Stomach (tissue), 9 donors: Measurements from ENCODE around the gene CHRNA1. TPM values are rescaled to one million over a fixed set of nuclear protein-coding genes. Genes with fewer than 3 reads are reported as not detected.
A peak's percentile ranks its signal among the peaks of the same experiment; 100 is the strongest.

Experiments used
- DNase-seq, 2 donors: peaks; one replicate each; pipeline versions ENCODE4 v3.0.0 to v3.0.0-alpha.2; 2013 to 2019
- H3K27ac ChIP-seq, 5 donors: fragments of 200-600 bp in 4 of 5; sonication (generic) in 4 of 5; one replicate each; pipeline ENCODE4 v1.5.1; 2013 to 2019; ENCODE audit warnings: mild to moderate bottlenecking in 1 of 5, moderate library complexity in 1 of 5
- H3K27me3 ChIP-seq, 3 donors: fragments of 200-600 bp; sonication (generic); one replicate each; pipeline ENCODE4 v1.5.1; 2017 to 2019; ENCODE audit warnings: mixed run types in 1 of 3
- H3K36me3 ChIP-seq, 4 donors: fragments of 200-600 bp; sonication (generic); 1 replicate in 3 of 4; 2 replicates in 1 of 4; pipeline ENCODE4 v1.5.1; 2016 to 2019
- H3K4me1 ChIP-seq, 4 donors: fragments of 200-600 bp; sonication (generic); one replicate each; pipeline ENCODE4 v1.5.1; 2016 to 2019
- H3K4me3 ChIP-seq, 4 donors: fragments of 200-600 bp; sonication (generic) in 3 of 4; one replicate each; pipeline ENCODE4 v1.5.1; 2016 to 2019; ENCODE audit warnings: mild to moderate bottlenecking in 1 of 4
- H3K9me3 ChIP-seq, 4 donors: fragments of 200-600 bp; sonication (generic); one replicate each; pipeline ENCODE4 v1.5.1; 2016 to 2019
- EP300 ChIP-seq: sonication (generic); formaldehyde crosslinking; IDR thresholded peaks from one replicate; pipeline ENCODE4 v1.6.1; 2017; ENCODE audit warnings: antibody characterized with exemption
- POLR2A ChIP-seq, 4 donors: fragments of 450-650 bp; IDR thresholded peaks; one replicate each; pipeline ENCODE4 v1.6.1; 2016; ENCODE audit warnings: antibody characterized with exemption in 4 of 4, control low read depth in 2 of 4, mild to moderate bottlenecking in 1 of 4, moderate library complexity in 1 of 4
- POLR2AphosphoS5 ChIP-seq, 3 donors: sonication (generic); formaldehyde crosslinking; IDR thresholded peaks; one replicate each; pipeline ENCODE4 v1.6.1; 2016; ENCODE audit warnings: antibody characterized with exemption in 3 of 3
- WGBS, 5 donors: extraction: QIAGEN DNeasy Blood & Tissue Kit in 3 of 5; methylation state at CpG; one replicate each; pipeline versions ENCODE4 v1.1.5 to v1.1.7; 2013 to 2018; 5-methylcytosine and 5-hydroxymethylcytosine counted together
- intact Hi-C: fragments of 100-400 bp; cut with DNase I; formaldehyde crosslinking; loops from one replicate; pipeline ENCODE4 v1.15.1; 2023; ENCODE audit warnings: low total_unique reads
- polyA plus RNA-seq, 3 donors: library from polyadenylated mRNA; stranded (reverse); fragments of 200-250 nt; gene quantifications; one replicate each; pipeline ENCODE4 v1.2.3, GENCODE V29; 2013
- total RNA-seq, 5 donors: library from RNA; depleted of rRNA; stranded (reverse); fragments of >200 nt; gene quantifications; one replicate each; pipeline versions ENCODE4 v1.1.0 to v1.2.3, GENCODE V29; 2014 to 2016
- TF ChIP-seq, protein P1 (sequence below), 7 experiments: fragments of 450-650 bp in 4 of 7; fragments of 200-600 bp in 3 of 7; sonication (generic) in 3 of 7; IDR thresholded peaks; one replicate each; pipeline ENCODE4 v1.5.1; 2016 to 2019; ENCODE audit warnings: antibody characterized with exemption in 7 of 7, control low read depth in 2 of 7, mild to moderate bottlenecking in 1 of 7
- donor health status: healthy with polysubstance abuse.
- donor health status: Bipolar disorder and iron deficiency.
- donor health status: healthy.

Gene CHRNA1
- total and polyA plus RNA-seq, 8 donors: 0.46 TPM; not detected in 7

DNA sequence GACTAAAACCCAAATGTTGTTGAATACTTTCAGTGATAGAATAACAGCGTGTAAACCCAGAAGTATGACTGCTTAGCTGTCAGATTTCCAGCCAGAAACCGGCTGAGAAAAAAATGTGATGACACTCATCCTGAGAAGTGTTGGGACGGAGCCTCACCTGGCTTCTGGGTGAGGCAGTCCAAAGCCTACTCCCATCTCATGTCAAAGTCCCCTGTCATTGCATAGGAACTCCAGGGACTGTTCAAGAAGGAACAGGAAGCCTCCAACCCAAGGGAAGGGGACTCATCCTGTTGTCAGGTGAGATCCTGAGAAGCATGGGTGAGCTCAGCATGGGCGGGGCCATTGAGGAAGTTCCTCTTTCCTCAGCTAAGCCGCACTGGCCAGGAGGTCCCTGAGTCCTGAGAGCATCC, 11.3 kb upstream of the CHRNA1 start:
- H3K9me3 ChIP-seq: no peaks in the 10 kb centered on the region
- H3K27ac ChIP-seq: no peak overlapping the region
- no peak for TF ChIP-seq POLR2A (IDR thresholded peaks at IDR 0.05)
- TF ChIP-seq EP300: no peak
- no peak for TF ChIP-seq POLR2AphosphoS5 (IDR thresholded peaks at IDR 0.05)
- TF ChIP-seq, protein P1, sequence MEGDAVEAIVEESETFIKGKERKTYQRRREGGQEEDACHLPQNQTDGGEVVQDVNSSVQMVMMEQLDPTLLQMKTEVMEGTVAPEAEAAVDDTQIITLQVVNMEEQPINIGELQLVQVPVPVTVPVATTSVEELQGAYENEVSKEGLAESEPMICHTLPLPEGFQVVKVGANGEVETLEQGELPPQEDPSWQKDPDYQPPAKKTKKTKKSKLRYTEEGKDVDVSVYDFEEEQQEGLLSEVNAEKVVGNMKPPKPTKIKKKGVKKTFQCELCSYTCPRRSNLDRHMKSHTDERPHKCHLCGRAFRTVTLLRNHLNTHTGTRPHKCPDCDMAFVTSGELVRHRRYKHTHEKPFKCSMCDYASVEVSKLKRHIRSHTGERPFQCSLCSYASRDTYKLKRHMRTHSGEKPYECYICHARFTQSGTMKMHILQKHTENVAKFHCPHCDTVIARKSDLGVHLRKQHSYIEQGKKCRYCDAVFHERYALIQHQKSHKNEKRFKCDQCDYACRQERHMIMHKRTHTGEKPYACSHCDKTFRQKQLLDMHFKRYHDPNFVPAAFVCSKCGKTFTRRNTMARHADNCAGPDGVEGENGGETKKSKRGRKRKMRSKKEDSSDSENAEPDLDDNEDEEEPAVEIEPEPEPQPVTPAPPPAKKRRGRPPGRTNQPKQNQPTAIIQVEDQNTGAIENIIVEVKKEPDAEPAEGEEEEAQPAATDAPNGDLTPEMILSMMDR (IDR thresholded peaks at IDR 0.05): no peak
- H3K27me3 ChIP-seq: no peaks in the 10 kb centered on the region
- intact Hi-C loops: no loop called here
- H3K4me3 ChIP-seq: no peak overlapping the region
- H3K4me1 ChIP-seq: peaks cover 0 to 23% (median 8%) of the 10 kb centered on the region in 4 donors
- WGBS, 5 donors: 62 to 78% (median 73%) methylated on average over 4 to 5 of the region's 5 CpGs
- DNase-seq: no peak
- no peaks in the 10 kb centered on the region for H3K36me3 ChIP-seq

DNA sequence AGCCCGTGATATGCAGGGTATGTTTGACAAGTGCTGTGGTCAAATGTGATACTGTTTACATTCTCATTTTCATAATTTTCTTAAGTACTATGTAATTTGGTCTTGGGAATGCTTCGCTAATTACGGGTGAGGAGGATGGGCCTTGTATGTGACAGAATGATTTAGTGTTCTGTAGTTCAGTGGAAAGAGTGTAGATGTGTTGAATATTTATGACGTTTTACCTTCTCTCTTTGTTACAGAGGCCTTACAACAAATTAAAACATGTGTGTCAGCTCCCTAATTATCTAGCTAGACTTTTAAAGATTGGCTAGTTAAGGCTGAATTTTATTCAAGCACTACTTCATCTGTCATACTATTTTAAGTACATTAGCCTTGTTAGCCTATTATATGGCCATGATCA, 10.6 kb upstream of the CHRNA1 start:
- Histone ChIP-seq H3K27me3 (no peaks in the 10 kb centered on the region), H3K4me1 (peaks cover 0 to 23% (median 8%) of the 10 kb centered on the region in 4 donors), H3K36me3 (no peaks in the 10 kb centered on the region), H3K27ac (no peak overlapping the region), H3K4me3 (no peak overlapping the region), H3K9me3 (no peaks in the 10 kb centered on the region)
- TF ChIP-seq, protein P1 (IDR thresholded peaks at IDR 0.05): no peak
- TF ChIP-seq POLR2A (IDR thresholded peaks at IDR 0.05): no peak
- TF ChIP-seq POLR2AphosphoS5 (IDR thresholded peaks at IDR 0.05): no peak
- TF ChIP-seq EP300: no peak
- intact Hi-C loops: loop anchor here (5.0 kb wide), 1 partner anchor 217 kb away; no protein-coding TSS in a partner anchor
- 79 to 89% (median 84%) methylated on average over 4 of the region's 4 CpGs for WGBS, 5 donors
- no peak for DNase-seq

DNA sequence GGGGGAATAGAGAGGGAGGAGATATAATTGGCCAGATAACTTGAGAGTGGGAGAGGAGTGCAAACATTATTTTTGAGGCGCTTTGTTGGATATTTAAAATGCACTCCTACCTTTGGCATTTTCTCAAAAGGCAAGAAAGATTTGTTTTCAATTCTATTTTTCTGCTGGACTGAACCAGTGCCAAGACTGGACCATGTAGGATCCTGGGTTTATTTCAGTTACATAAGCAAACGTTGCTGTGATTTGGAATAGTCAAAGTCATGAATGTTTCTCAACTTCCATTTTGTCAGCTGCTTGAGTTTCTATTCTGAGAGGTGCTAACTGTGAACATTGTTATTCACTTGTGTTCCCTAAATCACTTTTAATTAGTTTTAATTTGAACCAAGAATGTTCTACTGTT, 8.9 kb upstream of the CHRNA1 start:
- Histone ChIP-seq H3K27ac (no peak overlapping the region), H3K4me3 (no peak overlapping the region), H3K9me3 (no peaks in the 10 kb centered on the region), H3K4me1 (peaks cover 0 to 23% (median 5%) of the 10 kb centered on the region in 4 donors), H3K36me3 (no peaks in the 10 kb centered on the region), H3K27me3 (no peaks in the 10 kb centered on the region)
- TF ChIP-seq EP300 (no peak), POLR2AphosphoS5 (IDR thresholded peaks at IDR 0.05) (no peak), POLR2A (IDR thresholded peaks at IDR 0.05) (no peak)
- TF ChIP-seq, protein P1 (IDR thresholded peaks at IDR 0.05): no peak
- intact Hi-C loops: loop anchor here (5.0 kb wide), 1 partner anchor 219 kb away; no protein-coding TSS in a partner anchor
- DNase-seq: no peak
- 49 to 60% (median 56%) methylated on average over 2 of the region's 2 CpGs for WGBS, 5 donors

- intact Hi-C loops: loop anchor here (5.0 kb wide), 1 partner anchor 220 kb away; no protein-coding TSS in a partner anchor
- TF ChIP-seq POLR2A (IDR thresholded peaks at IDR 0.05) (no peak), POLR2AphosphoS5 (IDR thresholded peaks at IDR 0.05) (no peak), EP300 (no peak)
- TF ChIP-seq, protein P1 (IDR thresholded peaks at IDR 0.05): no peak
- 58 to 71% (median 70%) methylated on average over 5 of the region's 5 CpGs for WGBS, 5 donors
- no peak for DNase-seq
- H3K36me3 ChIP-seq: no peaks in the 10 kb centered on the region
- peaks cover 0 to 17% (median 5%) of the 10 kb centered on the region in 4 donors for H3K4me1 ChIP-seq
- no peak overlapping the region for H3K4me3 ChIP-seq
- H3K9me3 ChIP-seq: no peaks in the 10 kb centered on the region
- H3K27me3 ChIP-seq: no peaks in the 10 kb centered on the region
- H3K27ac ChIP-seq: peak overlapping the region in 1 of 5 donors; percentile 45
Observed at GRCh38 chr2:174772472-174772801, 8.2 kb upstream of the CHRNA1 start.
